SU-DHL-6 (cell line): ENCODE data around the gene MPC1.

ENCODE experiments used
- CTCF ChIP-seq: fragments of 200-600 bp; sonication (generic); IDR thresholded peaks from one replicate; pipeline ENCODE4 v1.5.1; 2017; ENCODE audit warnings: antibody characterized with exemption, mild to moderate bottlenecking, low read length, moderate library complexity; ENCODE audit not compliant: insufficient read depth, poor library complexity, severe bottlenecking
- EZH2phosphoT487 ChIP-seq: fragments of 200-600 bp; sonication (generic), shearing (Covaris generic); conservative IDR thresholded peaks from 2 replicates; pipeline ENCODE4 v1.6.1; 2018; ENCODE audit warnings: mild to moderate bottlenecking, antibody characterized with exemption, low read length, moderate library complexity, mixed read lengths

GRCh38 chr6:166338854-166339253 lies 43.9 kb downstream of the MPC1 start:
- TF ChIP-seq CTCF (no peak), EZH2phosphoT487 (no peak)
